GM19351 (cell line): ENCODE measurements around the gene MOB3A.

Source experiments
- ATAC-seq: cut with Tn5 transposase; IDR thresholded peaks from one replicate; pipeline ENCODE4 v1.9.1; 2021; ENCODE audit warnings: mild to moderate bottlenecking, moderate library complexity; ENCODE audit not compliant: unreplicated experiment

Gene MOB3A

GRCh38 chr19:2060884-2061494, 35.1 kb downstream of the MOB3A start:
- peak; percentile 15 for ATAC-seq

- no peak for ATAC-seq
Measured at GRCh38 chr19:2059422-2060201, 36.5 kb downstream of the MOB3A start.

GRCh38 chr19:2058570-2059421, 37.3 kb downstream of the MOB3A start:
- no peak for ATAC-seq

- no peak for ATAC-seq
Measured at GRCh38 chr19:2057484-2058469, 38.3 kb downstream of the MOB3A start.

GRCh38 chr19:2056837-2057192, 39.3 kb downstream of the MOB3A start:
- no peak for ATAC-seq

- ATAC-seq = no peak
Measured at GRCh38 chr19:2055931-2056836, 39.9 kb downstream of the MOB3A start.

- ATAC-seq = no peak
Measured at GRCh38 chr19:2054763-2055162, 41.4 kb downstream of the MOB3A start.

- no peak for ATAC-seq
Measured at GRCh38 chr19:2053601-2054389, 42.3 kb downstream of the MOB3A start.

GRCh38 chr19:2051773-2052704, 44.1 kb downstream of the MOB3A start:
- ATAC-seq = no peak

- ATAC-seq = peak; percentile 42
Measured at GRCh38 chr19:2050991-2051772, 44.9 kb downstream of the MOB3A start, which contains the start of gene MKNK2. TSS of gene MKNK2 (minus strand) at chr19:2051244. CDS start at chr19:2050851, 393 bp downstream.

- ATAC-seq = no peak
Measured at GRCh38 chr19:2050349-2050990, 45.7 kb downstream of the MOB3A start.

GRCh38 chr19:2049741-2050348, 46.3 kb downstream of the MOB3A start:
- ATAC-seq = no peak

GRCh38 chr19:2048959-2049740, 47.0 kb downstream of the MOB3A start:
- no peak for ATAC-seq

GRCh38 chr19:2048104-2048958, 47.8 kb downstream of the MOB3A start:
- ATAC-seq = no peak
